ENCODE measurements around the gene CEMP1.
"Not testable (repeated sequence)": the region's sequence is repeated elsewhere in the genome, so short reads cannot be mapped to it uniquely, and the experiment has no call there.

The CEMP1 gene, protein sequence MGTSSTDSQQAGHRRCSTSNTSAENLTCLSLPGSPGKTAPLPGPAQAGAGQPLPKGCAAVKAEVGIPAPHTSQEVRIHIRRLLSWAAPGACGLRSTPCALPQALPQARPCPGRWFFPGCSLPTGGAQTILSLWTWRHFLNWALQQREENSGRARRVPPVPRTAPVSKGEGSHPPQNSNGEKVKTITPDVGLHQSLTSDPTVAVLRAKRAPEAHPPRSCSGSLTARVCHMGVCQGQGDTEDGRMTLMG

DNA sequence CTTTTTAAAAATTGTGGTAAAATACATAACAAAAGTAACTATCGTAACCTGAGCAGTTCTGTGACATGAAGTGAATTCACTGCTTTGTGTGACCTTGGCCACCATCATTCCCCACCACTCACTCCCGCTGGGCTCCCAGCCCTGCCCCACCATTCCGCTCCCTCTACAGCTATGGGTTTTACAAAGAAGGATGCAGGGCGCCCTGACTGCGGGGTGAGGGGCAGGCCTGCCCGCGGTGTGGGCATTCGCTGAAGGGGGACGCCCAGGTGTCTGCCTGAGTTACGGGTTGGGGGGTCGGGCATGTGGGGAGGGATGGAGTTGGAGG, at the start of gene CEMP1:
TSS of gene CEMP1 (minus strand) at position 38 of the 325 bp plus-strand sequence. CDS start 335 bp downstream, outside the sequence.
- Histone ChIP-seq H3K4me3 (peak within 1 kb of the TSS; percentile 43 to 70 (median 53)), H3K27ac (peak within 1 kb of the TSS in 20 of 21 experiments; percentile 80 to 98 (median 90))

DNA sequence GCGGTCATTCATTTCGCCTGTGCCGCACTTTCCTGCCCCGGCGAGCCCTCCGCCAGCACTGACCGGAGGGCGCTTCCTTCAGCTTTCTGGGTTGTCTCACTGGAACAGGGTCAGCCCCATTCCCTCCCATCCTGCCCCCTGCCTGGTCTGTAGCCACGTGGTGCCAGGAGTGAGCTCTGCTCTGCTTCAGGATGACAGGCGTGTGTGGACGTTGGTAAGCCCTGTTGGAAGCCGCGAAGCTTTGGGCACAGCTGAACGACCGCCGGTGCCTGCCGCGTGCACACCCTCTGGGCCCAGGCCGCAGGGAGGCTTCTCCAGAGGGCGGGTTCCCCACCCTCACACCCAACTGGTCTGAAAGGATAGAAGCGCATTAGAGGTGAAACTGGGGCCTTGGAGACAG, 49.6 kb upstream of the CEMP1 start:
- H3K4me3 ChIP-seq, H3K27ac ChIP-seq: not testable (repeated sequence)

DNA sequence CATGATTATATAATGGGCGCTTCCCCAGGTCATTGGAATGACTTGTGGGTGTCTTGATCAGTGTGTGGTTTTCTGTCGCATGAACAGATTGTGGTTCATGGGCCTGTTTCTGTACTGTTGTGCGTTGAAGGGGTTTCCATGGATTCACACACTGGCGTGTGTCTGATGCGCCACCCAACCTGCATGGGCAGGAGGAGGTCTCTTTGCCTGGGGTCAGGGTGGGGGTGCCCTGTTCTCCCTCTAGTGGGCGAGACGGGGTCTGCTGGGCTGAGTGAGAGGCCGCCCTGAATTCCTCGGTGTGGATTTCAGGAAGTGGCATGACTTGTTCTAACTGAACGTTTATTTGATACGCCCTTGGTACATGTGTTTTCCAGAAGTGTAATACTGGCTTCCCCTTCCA, 48.9 kb upstream of the CEMP1 start:
- H3K4me3 ChIP-seq, H3K27ac ChIP-seq: not testable (repeated sequence)

DNA sequence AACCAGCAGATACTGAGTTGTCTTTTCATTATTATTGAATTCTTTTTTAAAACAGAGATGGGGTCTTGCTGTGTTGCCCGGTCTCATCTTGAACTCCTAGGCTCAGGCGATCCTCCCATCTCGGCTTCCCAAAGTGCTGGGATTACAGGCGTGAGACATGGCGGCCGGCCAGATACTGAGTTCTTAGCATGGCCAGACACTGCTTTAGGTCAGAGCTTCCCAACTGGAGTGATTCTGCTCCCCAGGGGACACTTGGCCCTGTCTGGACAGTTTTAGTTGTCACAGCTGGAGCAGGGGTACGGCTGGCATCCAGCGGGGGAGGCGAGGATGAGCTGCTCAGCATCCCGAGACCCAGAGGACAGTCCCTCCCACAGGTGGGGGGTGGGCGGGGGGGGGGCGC, 47.7 kb upstream of the CEMP1 start:
- not testable (repeated sequence) for H3K27ac ChIP-seq, H3K4me3 ChIP-seq

DNA sequence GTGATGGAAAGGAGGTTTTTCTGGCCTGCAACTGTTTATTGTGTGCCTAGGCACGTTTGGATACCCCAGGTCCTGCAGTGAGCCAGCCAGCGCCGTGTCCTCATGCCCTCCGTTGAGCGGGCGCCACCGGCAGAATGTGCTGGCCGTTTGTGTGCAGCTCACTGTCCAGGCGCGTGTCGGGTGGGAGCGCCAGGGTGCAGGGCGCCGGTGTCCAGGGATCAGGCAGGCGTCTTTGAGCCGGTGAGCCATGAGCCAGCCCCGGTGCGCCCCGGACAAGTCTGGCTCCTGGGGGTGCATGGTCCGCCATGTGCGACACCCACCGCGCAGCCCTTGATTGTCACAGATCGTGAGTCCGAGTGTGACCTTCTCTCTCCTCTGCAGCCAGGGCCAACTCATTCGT, 45.8 kb upstream of the CEMP1 start:
- not testable (repeated sequence) for H3K27ac ChIP-seq, H3K4me3 ChIP-seq

DNA sequence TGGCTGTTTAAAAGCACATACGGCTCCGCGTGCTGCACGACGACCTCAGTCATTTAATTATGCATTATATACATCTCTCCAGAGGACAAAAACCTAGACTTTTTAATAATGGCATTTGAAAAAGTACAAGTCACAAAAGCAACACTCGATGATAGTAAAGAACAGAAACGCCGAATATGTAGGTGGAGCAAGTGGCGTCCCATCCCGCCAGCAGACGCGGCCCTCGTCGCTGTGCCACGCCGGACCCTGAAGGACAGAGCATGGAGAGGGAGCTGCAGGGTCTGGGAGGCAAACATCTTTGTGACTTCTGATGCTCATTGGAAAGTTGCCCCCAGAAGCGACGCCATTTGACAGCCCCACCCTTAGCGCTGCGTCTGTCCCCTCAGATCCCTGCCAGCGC, 44.6 kb upstream of the CEMP1 start:
- H3K4me3 ChIP-seq, H3K27ac ChIP-seq: not testable (repeated sequence)

DNA sequence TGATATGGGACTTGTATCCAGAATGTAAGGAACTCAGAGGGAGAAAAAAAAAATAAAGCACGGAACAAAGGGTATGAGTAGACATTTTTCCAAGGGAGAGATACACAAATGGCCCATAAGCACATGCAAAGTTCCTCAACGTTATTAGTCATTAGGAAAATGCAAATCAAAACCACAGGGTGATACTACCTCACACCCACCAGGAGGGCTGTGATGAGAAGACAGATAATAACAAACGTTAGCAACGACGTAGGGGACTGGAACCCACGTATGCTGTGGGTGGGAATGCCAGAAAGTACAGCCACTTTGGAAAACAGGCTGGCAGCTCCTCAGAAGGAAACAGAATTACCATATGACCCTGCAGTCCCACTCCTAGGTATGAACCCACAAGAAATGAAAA, 41.5 kb upstream of the CEMP1 start:
- not testable (repeated sequence) for H3K27ac ChIP-seq, H3K4me3 ChIP-seq

DNA sequence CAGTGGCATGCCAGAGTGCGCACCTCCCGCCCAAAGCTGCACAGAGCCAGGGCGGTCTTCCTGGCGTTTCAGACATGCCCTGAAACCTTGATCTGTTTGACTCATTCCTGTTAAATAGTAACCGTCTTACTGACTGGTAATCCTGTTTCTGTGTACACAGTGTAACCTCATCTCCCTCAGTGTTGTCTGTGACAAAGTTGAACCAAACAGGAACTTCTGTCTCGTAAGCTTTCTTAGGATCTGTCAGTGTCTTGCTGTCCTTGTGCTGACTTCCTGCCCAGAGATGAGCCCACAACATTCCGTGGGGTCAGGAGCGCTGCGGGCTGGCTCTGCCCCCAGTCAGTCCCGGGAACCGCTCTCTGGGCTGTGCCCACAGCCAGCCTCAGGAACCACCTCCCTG, 37.4 kb upstream of the CEMP1 start:
- H3K27ac ChIP-seq, H3K4me3 ChIP-seq: not testable (repeated sequence)

DNA sequence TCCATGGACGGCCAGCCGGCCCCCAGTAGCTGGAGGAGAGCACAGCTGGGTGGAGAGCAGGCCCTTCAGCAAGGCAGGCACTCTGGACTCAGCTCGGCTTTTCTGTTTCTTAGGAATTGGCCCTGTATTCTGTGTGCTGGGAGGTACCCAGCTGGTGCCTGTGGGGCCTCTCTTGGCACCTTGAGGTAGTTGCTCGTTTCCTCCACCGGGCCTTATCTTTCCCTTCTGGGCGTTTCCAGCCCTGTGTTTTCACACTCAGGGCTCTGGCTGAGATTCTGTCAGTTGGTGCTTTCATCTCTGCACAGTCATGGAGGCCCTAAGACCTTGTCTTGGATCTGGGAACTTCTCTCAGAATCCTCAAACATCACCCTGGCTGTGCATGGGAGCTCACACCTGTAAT, 36.3 kb upstream of the CEMP1 start:
- H3K27ac ChIP-seq, H3K4me3 ChIP-seq: not testable (repeated sequence)

DNA sequence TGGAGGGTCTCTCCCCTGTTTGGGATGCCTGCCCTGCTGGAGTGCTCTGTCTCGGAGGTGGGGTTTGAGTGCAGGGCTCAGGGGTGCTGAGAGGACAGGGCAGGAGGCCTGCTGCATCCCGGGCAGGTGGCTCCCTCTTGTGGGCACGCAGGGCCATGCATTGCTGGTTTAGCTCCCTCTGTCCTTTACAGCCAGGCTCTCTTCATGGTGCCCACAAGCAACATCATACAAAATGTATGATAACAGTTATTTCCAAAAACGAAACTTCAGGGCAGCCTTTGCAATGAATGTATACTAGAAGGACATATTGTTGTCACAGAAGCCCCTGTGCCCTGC, 29.6 kb upstream of the CEMP1 start:
- not testable (repeated sequence) for H3K27ac ChIP-seq, H3K4me3 ChIP-seq

DNA sequence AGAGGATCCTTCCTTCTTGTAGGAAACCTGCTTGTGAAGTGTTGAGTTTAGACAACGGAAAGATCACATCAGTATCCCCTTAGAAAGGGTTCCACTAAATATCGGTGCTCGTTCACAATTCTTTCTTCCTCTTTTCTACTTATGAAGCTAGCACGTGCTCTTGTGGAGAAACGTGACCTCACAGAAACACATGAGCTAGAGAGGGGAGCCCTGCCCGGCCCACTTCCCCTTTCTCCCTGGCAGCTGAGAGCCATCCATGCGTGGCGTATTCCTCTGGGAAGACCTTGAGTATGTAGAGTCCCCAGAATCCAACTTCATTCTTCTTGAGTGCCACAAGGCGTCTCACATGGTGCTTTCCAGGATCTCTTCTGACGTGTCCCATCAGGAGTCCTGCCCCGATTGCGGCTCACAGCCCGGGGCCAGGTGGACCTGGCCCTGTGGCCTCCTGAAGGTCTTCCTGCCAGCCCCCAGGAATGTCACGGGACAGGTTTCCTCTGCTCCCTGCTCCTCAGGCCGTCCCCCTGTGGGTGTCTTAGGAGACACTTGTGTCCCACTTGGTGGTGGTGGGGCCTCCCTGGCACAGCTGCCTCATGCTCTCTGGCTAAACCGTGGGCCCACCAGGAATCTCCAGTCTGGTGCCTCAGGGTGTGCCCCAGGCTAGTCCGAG, 29.1 kb upstream of the CEMP1 start:
- H3K4me3 ChIP-seq, H3K27ac ChIP-seq: not testable (repeated sequence)

DNA sequence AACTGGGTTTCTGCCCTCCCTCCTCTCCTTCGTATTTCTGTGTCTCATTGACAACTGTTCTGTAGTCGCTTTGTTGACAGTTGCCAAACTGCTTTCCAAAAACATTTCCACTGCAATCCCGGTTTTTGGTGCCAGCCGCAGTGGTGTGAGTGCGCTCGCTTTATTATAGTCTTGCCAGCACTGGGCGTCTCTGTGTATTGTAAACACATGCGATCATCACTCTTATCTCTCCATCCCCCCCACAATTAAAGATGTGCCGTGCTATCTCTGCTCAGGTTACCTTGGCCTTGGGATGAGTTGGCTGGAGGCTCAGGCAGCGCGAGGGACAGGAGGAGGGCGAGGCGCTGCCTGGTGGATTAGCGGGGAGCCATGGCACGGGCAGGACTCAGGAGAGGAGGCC, 25.9 kb upstream of the CEMP1 start:
- not testable (repeated sequence) for H3K27ac ChIP-seq, H3K4me3 ChIP-seq

DNA sequence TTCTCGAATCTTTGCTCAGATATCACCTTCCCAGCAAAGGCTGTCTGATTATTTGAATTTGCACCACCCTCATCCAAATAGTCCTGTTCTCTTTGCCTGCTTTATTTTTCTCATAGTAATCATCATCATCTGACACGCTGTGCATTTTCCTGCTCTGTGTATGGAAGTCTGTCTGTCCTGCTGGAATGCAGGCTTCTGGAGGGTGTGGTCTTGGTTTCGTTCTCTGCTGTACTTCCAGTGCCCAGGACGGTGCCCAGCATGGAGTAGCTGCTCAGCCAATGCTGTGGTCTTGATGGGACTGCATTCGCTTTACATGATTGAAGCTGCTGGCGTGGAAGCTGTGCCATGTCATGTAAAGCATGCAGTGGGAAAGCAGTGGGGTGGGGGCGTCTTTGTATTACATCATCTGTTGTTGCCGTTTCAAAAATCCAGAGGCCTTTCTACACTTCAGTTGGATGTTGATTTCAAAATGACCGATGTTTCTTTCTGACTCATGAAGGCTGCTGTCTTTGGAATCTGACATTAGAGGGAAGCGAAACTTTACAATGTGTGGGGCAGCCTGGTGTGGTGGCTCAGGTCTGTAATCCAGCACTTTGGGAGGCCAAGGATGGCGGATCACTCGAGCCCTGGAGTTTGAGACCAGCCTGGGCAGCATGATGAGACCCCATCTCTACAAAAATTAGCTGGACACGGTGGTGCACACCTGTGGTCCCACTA, 23.7 kb upstream of the CEMP1 start:
- not testable (repeated sequence) for H3K27ac ChIP-seq, H3K4me3 ChIP-seq

DNA sequence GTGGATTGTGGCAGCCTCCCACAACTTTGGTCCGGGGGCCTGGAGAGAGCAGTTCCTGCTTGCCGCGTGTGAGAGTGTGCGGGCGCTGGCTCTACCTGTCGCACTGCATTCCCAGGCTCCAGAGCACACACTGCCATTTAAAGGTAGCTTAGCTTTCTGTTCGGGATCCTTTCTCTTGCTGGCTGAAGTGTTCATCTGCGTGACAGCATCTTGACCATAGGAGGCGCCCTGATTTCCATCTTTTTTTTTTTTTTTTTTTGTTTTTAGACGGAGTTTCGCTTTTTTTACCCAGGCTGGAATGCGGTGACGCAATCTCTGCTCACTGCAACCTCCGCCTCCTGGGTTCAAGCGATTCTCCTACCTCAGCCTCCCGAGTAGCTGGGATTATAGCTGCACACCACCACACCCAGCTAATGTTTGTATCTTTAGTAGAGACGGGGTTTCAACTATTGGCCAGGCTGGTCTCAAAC, 20.2 kb upstream of the CEMP1 start:
- not testable (repeated sequence) for H3K4me3 ChIP-seq
- peak overlapping the region in 2 of 21 experiments; percentile 11 to 42 for H3K27ac ChIP-seq

DNA sequence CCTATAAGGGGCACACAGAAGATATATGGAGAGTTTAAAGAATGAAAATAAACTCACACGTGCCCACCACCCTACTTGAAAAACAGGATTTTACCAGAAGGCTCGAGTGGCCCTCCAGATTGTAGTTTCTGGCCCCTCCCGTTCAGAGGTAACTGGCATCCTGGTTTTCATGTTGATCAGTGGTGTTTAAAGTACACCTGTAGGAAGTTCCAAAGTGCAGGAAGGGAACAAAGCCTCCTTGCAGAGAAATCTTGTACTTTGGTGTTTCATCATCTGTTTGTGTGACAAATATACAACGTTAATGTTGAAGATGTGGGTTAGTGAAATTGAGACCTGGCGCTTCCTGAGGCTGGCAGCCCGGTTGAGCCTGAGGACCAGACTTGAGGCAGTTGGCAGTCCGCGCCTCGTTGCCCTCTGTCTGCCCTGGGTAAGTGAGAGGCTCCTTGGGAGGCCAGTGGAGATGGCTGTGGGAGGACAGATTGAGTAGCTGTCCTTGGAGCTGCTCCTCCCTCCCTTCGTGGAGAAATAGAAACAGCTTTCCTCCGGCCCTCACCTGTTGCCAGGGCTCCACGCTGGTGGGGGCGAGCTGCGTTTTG, 19.2 kb upstream of the CEMP1 start:
- H3K4me3 ChIP-seq, H3K27ac ChIP-seq: not testable (repeated sequence)

DNA sequence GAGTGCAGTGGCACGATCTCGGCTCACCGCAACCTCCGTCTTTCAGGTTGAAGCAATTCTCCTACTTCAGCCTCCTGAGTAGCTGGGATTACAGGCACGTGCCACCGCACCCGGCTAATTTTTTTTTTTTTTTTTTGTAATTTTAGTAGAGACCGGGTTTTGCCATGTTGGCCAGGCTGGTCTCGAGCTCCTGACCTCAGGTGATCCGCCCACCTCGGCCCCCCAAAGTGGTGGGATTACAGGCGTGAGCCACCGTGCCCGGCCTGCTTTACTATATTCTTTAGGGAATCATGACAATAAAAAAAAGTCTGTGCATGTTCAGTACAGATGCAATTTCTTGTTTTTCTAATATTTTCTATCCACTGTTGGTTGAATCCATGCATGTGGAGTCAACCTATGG, 12.6 kb upstream of the CEMP1 start:
- H3K4me3 ChIP-seq, H3K27ac ChIP-seq: not testable (repeated sequence)

DNA sequence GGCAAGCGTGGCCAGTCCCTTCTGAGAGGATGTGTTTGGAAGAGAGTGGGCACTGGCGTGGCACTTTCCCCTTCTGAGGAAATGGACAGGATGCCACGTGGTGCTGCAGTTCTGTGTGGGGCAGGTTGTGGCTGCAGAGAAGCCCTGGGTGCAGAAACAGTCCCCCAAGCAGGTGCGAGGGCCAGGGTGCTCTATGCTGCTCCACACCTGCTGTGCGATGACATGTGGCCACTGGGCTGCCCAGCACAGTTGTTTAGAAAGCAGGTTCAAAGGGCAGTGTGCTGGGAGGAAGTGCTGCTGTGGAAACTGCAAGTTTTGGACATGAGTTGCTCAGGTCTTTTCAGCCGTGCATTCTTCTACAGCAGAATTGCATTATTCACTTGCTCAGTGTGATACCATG, 10.2 kb upstream of the CEMP1 start:
- H3K4me3 ChIP-seq, H3K27ac ChIP-seq: not testable (repeated sequence)

DNA sequence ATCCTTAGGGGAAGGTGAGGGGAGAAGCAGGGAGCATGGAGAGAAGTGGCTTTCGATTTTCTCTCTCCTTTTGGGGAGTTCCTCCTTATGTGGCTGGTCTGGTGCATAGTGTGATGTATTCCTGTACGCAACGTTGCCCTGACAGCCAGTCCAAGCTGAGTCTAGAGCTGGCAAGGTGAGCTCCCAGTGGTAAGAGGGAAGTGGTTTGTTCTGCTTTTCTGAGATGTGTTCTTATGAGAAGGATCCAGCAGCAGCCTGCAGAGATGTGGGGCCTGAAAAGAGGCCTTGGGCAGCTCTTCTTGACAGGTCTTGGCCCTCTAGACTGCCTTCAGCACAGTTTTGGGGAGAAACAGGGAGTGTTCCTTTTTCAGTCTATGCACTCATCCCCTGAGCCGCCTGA, 9.7 kb upstream of the CEMP1 start:
- not testable (repeated sequence) for H3K4me3 ChIP-seq, H3K27ac ChIP-seq

DNA sequence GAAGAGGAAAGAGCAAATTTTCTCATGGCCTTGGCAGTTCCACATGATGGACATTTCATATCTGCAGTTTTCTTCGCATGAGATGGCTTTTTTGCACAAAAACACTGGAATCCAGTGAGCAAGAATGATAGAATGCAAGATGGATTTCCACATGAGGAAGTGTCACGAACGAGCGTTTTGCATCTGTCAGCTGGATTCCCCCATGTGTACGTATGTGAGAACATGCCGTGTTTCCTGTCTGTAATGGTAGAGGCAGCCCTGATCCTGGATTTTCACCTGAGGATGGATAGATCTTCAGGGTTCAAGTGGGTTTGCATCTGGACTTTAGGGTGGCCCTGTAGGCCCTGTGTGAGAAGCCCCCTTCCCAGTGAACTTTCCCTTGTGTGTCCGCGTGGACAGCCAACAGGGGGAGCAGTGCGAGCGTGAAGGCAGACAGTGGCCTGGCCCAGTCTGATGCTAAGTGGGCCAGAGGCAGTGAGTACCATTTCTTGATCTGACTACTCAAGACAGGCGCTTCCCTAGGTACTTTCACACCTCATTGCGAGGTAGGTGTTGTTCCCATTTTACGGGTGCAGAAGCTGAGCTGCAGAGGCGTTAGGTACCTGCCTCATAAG, 8.7 kb upstream of the CEMP1 start:
- H3K27ac ChIP-seq = peak overlapping the region in 1 of 21 experiments; percentile 33
- not testable (repeated sequence) for H3K4me3 ChIP-seq

DNA sequence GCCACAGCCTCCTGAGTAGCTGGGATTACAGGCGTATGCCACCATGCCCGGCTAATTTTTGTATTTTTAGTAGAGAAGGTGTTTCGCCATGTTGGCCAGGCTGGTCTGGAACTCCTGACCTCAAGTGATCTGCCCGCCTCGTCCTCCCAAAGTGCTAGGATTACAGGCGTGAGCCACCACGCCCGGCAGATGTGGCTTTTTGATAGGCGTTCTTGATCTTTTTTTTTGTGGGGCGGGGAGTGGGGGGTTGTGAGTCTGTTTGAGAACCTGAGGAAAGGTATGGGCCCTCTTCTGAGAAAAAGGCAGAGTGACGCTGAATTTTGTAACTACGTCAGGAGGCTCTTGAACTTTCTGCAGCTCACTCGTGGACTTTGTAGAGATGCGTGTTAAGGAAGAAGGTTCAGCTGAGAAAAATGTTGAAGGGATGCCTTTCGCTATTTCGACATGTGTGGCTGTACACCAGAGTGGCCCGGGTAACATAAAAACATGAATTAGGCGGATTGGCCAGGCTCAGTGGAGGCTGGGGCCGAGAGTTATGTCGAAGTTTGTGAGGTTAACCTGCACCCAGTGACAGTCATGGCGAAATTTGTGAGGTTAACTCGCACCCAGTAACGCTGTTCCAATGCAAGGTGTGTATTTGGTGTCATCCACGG, 8.1 kb upstream of the CEMP1 start:
- H3K27ac ChIP-seq = not testable (repeated sequence)
- H3K4me3 ChIP-seq = peak overlapping the region in 3 of 7 experiments; percentile 44 to 64 (median 51)
